Panc1 (cell line): ENCODE results near the gene RBPJL.

Experiments
- CTCF ChIP-seq: fragments of 450-650 bp; IDR thresholded peaks from 2 replicates; pipeline ENCODE4 v1.5.1; 2017; ENCODE audit warnings: mild to moderate bottlenecking
- POLR2AphosphoS5 ChIP-seq: IDR thresholded peaks from 2 replicates; pipeline ENCODE4 v1.6.1; 2012; ENCODE audit warnings: mild to moderate bottlenecking, low read depth, low read length, moderate library complexity
- REST ChIP-seq, 2 experiments: IDR thresholded peaks; 2 replicates each; pipeline ENCODE4 v1.6.1; 2011 to 2012; ENCODE audit warnings: low read depth in 2 of 2, control low read depth in 1 of 2, low read length in 1 of 2, mild to moderate bottlenecking in 1 of 2, moderate library complexity in 1 of 2; ENCODE audit not compliant: insufficient read depth in 1 of 2
- SIN3A ChIP-seq: IDR thresholded peaks from 2 replicates; pipeline ENCODE4 v1.6.1; 2012; ENCODE audit warnings: low read depth, mild to moderate bottlenecking, low read length, moderate library complexity, borderline replicate concordance; ENCODE audit not compliant: insufficient read depth
- TCF7L2 ChIP-seq: IDR thresholded peaks from 2 replicates; pipeline ENCODE4 v1.6.1; 2011; ENCODE audit warnings: mild to moderate bottlenecking, low read depth, low read length, inconsistent platforms

GRCh38 chr20:45257711-45258110 lies 48.9 kb upstream of the RBPJL start:
- TF ChIP-seq CTCF (no peak), REST (IDR thresholded peaks at IDR 0.05; ENCODE audit: insufficient read depth in 1 of 2, low read depth in 2 of 2, low read length in 1 of 2) (no peak), POLR2AphosphoS5 (no peak), SIN3A (no peak), TCF7L2 (no peak)
